WTC11 (cell line): ENCODE data around the gene CNTNAP2. TPM values are rescaled to one million over a fixed set of nuclear protein-coding genes. Genes with fewer than 3 reads are reported as not detected.

Experiments used
- ATAC-seq: fragments of 200-7000 bp; cut with Tn5 transposase; 2 replicates; pipeline ENCODE4 v1.10.0; 2021; ENCODE audit warnings: mild to moderate bottlenecking, moderate library complexity
- CTCF ChIA-PET: fragments of 300-600 bp; sonication (Branson Sonifier 250); formaldehyde crosslinking; loops from one replicate; lab custom pipeline; 2021; ENCODE audit warnings: antibody characterized with exemption; lab: Charles Lee
- POLR2A ChIA-PET: fragments of 350-600 bp; sonication (Branson Sonifier 250); formaldehyde crosslinking; loops from one replicate; lab custom pipeline; 2021; ENCODE audit warnings: antibody characterized with exemption; lab: Charles Lee
- DNase-seq: peaks from one replicate; pipeline ENCODE4 v3.0.0; 2021; ENCODE audit warnings: low spot score
- H3K27ac Mint-ChIP-seq: 2 replicates; pipeline ENCODE4 v1.8.0; 2021; ENCODE audit warnings: mixed read lengths
- H3K27me3 Mint-ChIP-seq: 2 replicates; pipeline ENCODE4 v1.8.0; 2021; ENCODE audit warnings: low read depth, mild to moderate bottlenecking, moderate library complexity, mixed read lengths
- H3K36me3 Mint-ChIP-seq: 2 replicates; pipeline ENCODE4 v1.8.0; 2021; ENCODE audit warnings: mixed read lengths
- H3K4me1 Mint-ChIP-seq: 2 replicates; pipeline ENCODE4 v1.8.0; 2022; ENCODE audit warnings: mixed read lengths
- H3K4me3 Mint-ChIP-seq: 2 replicates; pipeline ENCODE4 v1.8.0; 2021; ENCODE audit warnings: mild to moderate bottlenecking, moderate library complexity, mixed read lengths
- H3K9me3 Mint-ChIP-seq: 2 replicates; pipeline ENCODE4 v1.8.0; 2021; ENCODE audit warnings: mixed read lengths
- CDX4 ChIP-seq: fragments of 250-450 bp; sonication (Bioruptor Pico); IDR thresholded peaks from 2 replicates; pipeline ENCODE4 v1.9.0; 2021; ENCODE audit warnings: moderate library complexity, mild to moderate bottlenecking, inconsistent platforms, borderline replicate concordance
- CREB1 ChIP-seq: sonication (generic); formaldehyde crosslinking; IDR thresholded peaks from 2 replicates; pipeline ENCODE4 v1.8.0; 2023; ENCODE audit warnings: mild to moderate bottlenecking, missing genetic modification reagents
- ESRRA ChIP-seq: sonication (generic); formaldehyde crosslinking; IDR thresholded peaks from 2 replicates; pipeline ENCODE4 v1.8.1; 2022; ENCODE audit warnings: mild to moderate bottlenecking, missing genetic modification reagents, borderline replicate concordance
- ETV6 ChIP-seq: sonication (generic); formaldehyde crosslinking; IDR thresholded peaks from 2 replicates; pipeline ENCODE4 v1.8.1; 2022; ENCODE audit warnings: mild to moderate bottlenecking, missing genetic modification reagents
- JAZF1 ChIP-seq: fragments of 250-450 bp; sonication (Bioruptor Pico); IDR thresholded peaks from 2 replicates; pipeline ENCODE4 v1.9.0; 2021; ENCODE audit warnings: moderate library complexity, mild to moderate bottlenecking, inconsistent platforms
- JUN ChIP-seq: sonication (generic); formaldehyde crosslinking; IDR thresholded peaks from 2 replicates; pipeline ENCODE4 v1.8.0; 2023; ENCODE audit warnings: mild to moderate bottlenecking, missing genetic modification reagents
- MLX ChIP-seq: sonication (generic); formaldehyde crosslinking; IDR thresholded peaks from 2 replicates; pipeline ENCODE4 v1.8.1; 2023; ENCODE audit warnings: mild to moderate bottlenecking, missing genetic modification reagents, moderate library complexity
- MXD4 ChIP-seq: fragments of 250-450 bp; sonication (Bioruptor Pico); IDR thresholded peaks from 2 replicates; pipeline ENCODE4 v1.8.0; 2021; ENCODE audit warnings: mild to moderate bottlenecking, moderate library complexity, borderline replicate concordance
- NFE2L1 ChIP-seq: sonication (generic); formaldehyde crosslinking; IDR thresholded peaks from 2 replicates; pipeline ENCODE4 v1.8.1; 2023; ENCODE audit warnings: missing genetic modification reagents
- RORB ChIP-seq: fragments of 250-450 bp; sonication (Bioruptor Pico); IDR thresholded peaks from 2 replicates; pipeline ENCODE4 v1.9.0; 2021; ENCODE audit warnings: mild to moderate bottlenecking
- ZBTB21 ChIP-seq: sonication (generic); formaldehyde crosslinking; IDR thresholded peaks from 2 replicates; pipeline ENCODE4 v1.8.1; 2023; ENCODE audit warnings: mild to moderate bottlenecking, missing genetic modification reagents, borderline replicate concordance
- ZNF121 ChIP-seq: sonication (generic); formaldehyde crosslinking; IDR thresholded peaks from 2 replicates; pipeline ENCODE4 v1.8.0; 2023; ENCODE audit warnings: missing genetic modification reagents
- ZNF219 ChIP-seq: sonication (generic); formaldehyde crosslinking; IDR thresholded peaks from 2 replicates; pipeline ENCODE4 v1.8.0; 2023; ENCODE audit warnings: missing genetic modification reagents, mild to moderate bottlenecking, borderline replicate concordance
- ZNF317 ChIP-seq: sonication (generic); formaldehyde crosslinking; IDR thresholded peaks from 2 replicates; pipeline ENCODE4 v1.8.1; 2023; ENCODE audit warnings: low read depth, mild to moderate bottlenecking, moderate library complexity, missing genetic modification reagents, borderline replicate concordance
- total RNA-seq: library from RNA; stranded (reverse); gene quantifications from 3 replicates; pipeline ENCODE4 v1.2.3, GENCODE V29; 2021
- TF ChIP-seq, protein P1 (sequence below): sonication (generic); formaldehyde crosslinking; IDR thresholded peaks from 2 replicates; pipeline ENCODE4 v1.8.1; 2022; ENCODE audit warnings: mild to moderate bottlenecking, missing genetic modification reagents, moderate library complexity, borderline replicate concordance
- TF ChIP-seq, protein P2 (sequence below): fragments of 250-450 bp; sonication (Bioruptor Pico); conservative IDR thresholded peaks from 2 replicates; pipeline ENCODE4 v1.9.0; 2021; ENCODE audit warnings: mild to moderate bottlenecking
- TF ChIP-seq, protein P3 (sequence below): sonication (generic); formaldehyde crosslinking; IDR thresholded peaks from 2 replicates; pipeline ENCODE4 v1.8.0; 2023; ENCODE audit warnings: mild to moderate bottlenecking, missing genetic modification reagents
- TF ChIP-seq, protein P4 (sequence below): fragments of 250-450 bp; sonication (Bioruptor Pico); IDR thresholded peaks from 2 replicates; pipeline ENCODE4 v1.9.0; 2021; ENCODE audit warnings: mild to moderate bottlenecking

CNTNAP2 gene
- total RNA-seq, 1 experiment from 2014 or later: 63.8 TPM

DNA sequence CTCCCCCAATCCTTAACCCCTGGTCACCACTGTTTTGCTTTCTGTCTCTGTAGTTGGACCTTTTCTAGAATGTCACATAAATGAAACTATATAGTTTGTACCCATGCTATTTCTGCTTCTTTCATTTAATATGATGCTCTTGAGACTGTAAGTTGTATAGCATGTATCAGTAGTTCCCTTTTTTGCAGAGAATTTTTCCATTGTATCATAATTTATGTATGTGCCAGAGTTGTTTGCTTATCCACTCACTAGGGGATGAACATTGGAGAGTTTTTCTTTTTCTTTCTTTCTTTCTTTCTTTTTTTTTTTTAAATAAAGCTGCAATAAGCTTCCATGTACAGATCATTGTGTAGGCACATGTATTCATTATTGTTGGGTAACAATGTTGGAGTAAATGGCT, 544.8 kb downstream of the CNTNAP2 start:
- POLR2A ChIA-PET: interaction anchor here (0.6 kb wide), 1 partner anchor 85 kb away, joined by 3 read pairs; no protein-coding TSS in a partner anchor

DNA sequence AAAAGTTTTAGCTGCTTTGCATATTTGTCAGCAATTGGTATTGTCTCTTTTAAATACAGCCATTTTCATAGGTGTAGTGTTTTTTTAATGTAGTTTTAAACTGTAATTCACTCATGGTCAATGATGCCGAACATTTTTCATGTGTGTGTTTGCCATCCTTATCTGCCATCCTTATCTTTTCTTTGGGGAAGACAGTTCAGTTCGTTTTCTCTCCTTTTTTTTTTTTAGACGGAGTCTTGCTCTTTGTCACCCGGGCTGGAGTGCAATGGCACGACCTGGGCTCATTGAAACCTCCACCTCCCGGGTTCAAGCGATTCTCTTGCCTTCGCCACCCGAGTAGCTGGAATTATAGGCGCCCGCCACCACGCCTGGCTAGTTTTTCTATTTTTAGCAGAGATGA, 545.3 kb downstream of the CNTNAP2 start:
- CTCF ChIA-PET: no interaction called here
- peaks cover 6% of the 10 kb centered on the region; the same call in 1 of the 2 replicates for H3K9me3 Mint-ChIP-seq
- no peaks in the 10 kb centered on the region for H3K36me3 Mint-ChIP-seq
- H3K4me3 Mint-ChIP-seq: no peak overlapping the region
- POLR2A ChIA-PET: interaction anchor here (0.6 kb wide), 1 partner anchor 86 kb away, joined by 3 read pairs; no protein-coding TSS in a partner anchor
- DNase-seq: no peak
- H3K27me3 Mint-ChIP-seq: no peaks in the 10 kb centered on the region
- H3K27ac Mint-ChIP-seq: no peak overlapping the region
- ATAC-seq: no peak
- no peaks in the 10 kb centered on the region for H3K4me1 Mint-ChIP-seq
- TF ChIP-seq RORB (CRISPR knock-in tag) (no peak), CDX4 (no peak), ZNF317 (CRISPR knock-in tag) (no peak), CREB1 (no peak), MXD4 (no peak), JAZF1 (CRISPR knock-in tag) (no peak), ESRRA (CRISPR knock-in tag) (no peak), JUN (CRISPR knock-in tag) (no peak), NFE2L1 (CRISPR knock-in tag) (no peak), MLX (CRISPR knock-in tag) (no peak), ZBTB21 (CRISPR knock-in tag) (no peak), ZNF219 (no peak)
- TF ChIP-seq, protein P1, sequence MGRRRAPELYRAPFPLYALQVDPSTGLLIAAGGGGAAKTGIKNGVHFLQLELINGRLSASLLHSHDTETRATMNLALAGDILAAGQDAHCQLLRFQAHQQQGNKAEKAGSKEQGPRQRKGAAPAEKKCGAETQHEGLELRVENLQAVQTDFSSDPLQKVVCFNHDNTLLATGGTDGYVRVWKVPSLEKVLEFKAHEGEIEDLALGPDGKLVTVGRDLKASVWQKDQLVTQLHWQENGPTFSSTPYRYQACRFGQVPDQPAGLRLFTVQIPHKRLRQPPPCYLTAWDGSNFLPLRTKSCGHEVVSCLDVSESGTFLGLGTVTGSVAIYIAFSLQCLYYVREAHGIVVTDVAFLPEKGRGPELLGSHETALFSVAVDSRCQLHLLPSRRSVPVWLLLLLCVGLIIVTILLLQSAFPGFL (CRISPR knock-in tag): no peak

More for the DNA sequence above, 544.8 kb downstream of the CNTNAP2 start:
- CTCF ChIA-PET: no interaction called here
- no peak for DNase-seq
- TF ChIP-seq NFE2L1 (CRISPR knock-in tag): no peak
- TF ChIP-seq, protein P2, sequence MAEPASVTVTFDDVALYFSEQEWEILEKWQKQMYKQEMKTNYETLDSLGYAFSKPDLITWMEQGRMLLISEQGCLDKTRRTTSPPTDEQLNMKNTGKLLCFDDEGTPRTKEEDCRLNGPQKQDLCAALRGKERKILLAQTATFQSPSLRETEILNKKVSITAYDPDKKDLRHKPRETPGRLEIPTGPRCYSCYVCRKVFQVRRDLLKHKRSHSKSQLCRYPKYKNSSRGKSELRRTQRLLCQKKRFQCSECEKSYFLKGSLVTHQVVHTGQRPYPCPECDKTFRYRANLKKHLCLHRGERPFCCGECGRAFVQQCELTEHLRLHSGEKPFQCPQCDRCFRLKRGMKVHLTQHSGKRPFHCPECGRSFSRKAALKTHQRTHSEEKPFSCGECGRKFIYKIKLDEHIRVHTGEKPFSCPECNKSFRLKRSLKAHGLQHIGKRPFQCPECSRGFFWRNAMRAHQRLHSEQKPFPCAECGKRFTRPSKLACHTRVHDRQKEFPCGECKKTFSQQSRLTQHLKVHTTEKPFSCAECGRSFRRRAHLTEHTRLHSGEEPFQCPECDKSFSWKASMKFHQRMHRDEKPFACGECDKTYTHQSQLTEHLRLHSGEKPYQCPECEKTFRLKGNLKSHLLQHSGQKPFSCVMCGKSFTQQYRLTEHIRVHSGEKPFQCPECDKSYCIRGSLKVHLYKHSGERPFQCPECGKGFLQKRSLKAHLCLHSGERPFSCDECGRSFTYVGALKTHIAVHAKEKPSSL: no peak
- no peak for TF ChIP-seq ZBTB21 (CRISPR knock-in tag)
- TF ChIP-seq, protein P3, sequence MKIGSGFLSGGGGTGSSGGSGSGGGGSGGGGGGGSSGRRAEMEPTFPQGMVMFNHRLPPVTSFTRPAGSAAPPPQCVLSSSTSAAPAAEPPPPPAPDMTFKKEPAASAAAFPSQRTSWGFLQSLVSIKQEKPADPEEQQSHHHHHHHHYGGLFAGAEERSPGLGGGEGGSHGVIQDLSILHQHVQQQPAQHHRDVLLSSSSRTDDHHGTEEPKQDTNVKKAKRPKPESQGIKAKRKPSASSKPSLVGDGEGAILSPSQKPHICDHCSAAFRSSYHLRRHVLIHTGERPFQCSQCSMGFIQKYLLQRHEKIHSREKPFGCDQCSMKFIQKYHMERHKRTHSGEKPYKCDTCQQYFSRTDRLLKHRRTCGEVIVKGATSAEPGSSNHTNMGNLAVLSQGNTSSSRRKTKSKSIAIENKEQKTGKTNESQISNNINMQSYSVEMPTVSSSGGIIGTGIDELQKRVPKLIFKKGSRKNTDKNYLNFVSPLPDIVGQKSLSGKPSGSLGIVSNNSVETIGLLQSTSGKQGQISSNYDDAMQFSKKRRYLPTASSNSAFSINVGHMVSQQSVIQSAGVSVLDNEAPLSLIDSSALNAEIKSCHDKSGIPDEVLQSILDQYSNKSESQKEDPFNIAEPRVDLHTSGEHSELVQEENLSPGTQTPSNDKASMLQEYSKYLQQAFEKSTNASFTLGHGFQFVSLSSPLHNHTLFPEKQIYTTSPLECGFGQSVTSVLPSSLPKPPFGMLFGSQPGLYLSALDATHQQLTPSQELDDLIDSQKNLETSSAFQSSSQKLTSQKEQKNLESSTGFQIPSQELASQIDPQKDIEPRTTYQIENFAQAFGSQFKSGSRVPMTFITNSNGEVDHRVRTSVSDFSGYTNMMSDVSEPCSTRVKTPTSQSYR: no peak
- no peak for TF ChIP-seq MLX (CRISPR knock-in tag)
- no peak for TF ChIP-seq ETV6 (CRISPR knock-in tag)
- TF ChIP-seq, protein P4, sequence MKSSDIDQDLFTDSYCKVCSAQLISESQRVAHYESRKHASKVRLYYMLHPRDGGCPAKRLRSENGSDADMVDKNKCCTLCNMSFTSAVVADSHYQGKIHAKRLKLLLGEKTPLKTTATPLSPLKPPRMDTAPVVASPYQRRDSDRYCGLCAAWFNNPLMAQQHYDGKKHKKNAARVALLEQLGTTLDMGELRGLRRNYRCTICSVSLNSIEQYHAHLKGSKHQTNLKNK: no peak
- no peak for TF ChIP-seq ZNF121
- no peak for TF ChIP-seq CDX4
- no peaks in the 10 kb centered on the region for H3K27me3 Mint-ChIP-seq
- no peak for ATAC-seq
- H3K4me3 Mint-ChIP-seq: no peak overlapping the region
- no peak overlapping the region for H3K27ac Mint-ChIP-seq
- H3K36me3 Mint-ChIP-seq: no peaks in the 10 kb centered on the region
- no peaks in the 10 kb centered on the region for H3K4me1 Mint-ChIP-seq
- peaks cover 1% of the 10 kb centered on the region; the same call in 1 of the 2 replicates for H3K9me3 Mint-ChIP-seq
